ENCODE data around the gene HTRA3.

The HTRA3 gene

DNA sequence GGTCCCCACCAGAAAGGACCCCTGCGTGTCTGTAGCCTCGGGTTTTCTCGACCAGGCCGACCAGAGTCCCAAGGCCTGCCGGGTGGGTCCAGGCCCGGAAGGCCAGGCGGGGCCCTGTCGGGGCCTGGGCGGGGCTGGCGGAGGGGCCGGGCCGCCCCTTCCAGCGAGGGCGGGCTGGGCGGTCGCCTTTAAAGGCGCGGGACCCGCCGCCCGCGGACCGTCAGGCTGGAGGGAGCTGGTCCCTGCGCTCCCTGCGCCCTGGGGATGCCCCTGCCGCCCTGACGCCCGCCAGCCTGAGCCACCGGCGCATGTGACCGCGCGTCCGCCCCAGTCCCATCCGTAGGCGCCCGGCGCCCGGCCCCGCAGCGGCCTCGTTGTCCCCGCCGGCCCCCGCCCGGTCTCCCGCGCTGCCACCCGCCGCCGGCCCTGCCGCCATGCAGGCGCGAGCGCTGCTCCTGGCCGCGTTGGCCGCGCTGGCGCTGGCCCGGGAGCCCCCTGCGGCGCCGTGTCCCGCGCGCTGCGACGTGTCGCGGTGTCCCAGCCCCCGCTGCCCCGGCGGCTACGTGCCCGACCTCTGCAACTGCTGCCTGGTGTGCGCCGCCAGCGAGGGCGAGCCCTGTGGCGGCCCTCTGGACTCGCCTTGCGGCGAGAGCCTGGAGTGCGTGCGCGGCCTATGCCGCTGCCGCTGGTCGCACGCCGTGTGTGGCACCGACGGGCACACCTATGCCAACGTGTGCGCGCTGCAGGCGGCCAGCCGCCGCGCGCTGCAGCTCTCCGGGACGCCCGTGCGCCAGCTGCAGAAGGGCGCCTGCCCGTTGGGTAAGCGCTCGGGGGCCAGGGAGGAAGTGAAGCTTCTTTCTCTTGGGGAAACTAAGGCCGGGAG lies at the start of gene HTRA3:
HTRA3 (plus strand) TSS at position 220 of the 883 bp plus-strand sequence; CDS start at position 435, 215 bp downstream.
- no peak for DNase-seq

DNA sequence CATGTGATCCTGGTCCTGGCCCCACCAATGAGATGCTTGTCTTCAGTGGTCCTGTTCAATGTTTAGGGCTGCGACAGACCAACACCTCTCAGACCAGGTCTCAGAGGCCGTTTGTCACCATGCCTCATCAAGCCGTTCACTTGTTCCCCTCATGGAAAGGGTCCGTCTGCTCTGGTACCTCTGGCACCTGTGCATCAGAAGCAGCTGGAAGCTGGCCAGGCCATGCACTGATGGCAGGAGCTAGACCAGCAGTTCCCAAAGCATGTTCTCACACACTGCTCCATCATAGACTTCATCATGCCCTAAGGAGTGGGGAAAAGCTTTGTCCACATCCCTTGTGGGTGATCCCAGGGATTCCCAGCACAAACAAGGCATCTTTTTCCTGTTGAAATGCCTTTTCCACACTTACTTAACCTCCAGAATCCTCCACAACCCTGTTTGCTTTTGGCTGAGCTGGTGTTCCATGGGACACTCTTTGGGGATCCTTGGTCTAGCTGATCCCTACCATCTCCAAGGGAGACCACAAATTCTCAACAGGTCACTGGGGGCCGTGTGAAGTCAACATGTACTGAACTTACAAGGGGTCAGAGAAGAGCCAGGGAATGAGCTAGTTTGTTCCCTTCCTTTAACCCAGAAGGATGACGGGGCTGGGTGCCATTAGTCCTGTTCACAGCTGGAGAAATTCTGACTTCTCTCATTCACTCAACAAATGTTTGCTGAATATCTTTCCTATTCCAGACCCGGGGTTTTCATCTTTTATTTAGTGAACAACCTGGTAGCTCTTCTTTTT lies 48.7 kb upstream of the HTRA3 start:
- DNase-seq, result no peak

DNA sequence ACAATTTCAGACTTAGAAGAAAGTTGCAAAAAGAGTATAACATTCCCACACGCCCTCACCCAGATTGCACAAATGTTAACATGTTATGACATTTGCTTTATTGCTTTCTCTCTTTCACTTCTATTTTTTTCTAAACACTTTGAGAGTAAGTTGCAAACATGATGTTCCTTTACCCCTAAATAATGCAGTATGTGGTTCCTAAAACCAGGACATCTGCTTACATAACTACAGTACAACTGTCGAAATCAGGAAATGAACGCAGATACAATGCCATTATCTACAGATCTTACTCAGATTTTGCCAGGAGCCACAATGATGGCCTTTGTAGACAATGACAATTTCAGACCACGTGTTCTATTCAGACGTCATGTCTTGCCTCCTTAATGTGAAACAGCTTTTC lies 48.1 kb upstream of the HTRA3 start:
- no peak for DNase-seq

DNA sequence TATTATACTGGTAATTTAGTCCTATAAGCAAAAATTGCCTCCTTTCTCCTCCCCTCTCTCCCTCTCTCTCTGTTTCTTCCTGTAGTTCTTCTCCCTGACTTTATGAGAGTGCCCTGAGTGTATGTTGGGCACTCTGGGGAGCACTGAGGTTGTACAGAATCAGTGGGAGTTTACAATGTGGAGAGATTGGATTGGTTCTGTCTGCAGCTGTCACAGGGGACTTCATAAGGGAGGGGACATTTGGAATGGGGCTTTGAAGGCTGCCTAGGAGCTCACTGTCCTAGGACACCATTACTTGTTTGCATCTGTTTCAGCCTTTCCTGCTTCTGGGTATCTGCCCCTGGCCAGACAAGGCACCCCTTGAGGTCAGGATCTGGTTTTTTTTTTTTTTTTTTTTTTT lies 47.6 kb upstream of the HTRA3 start:
- DNase-seq, result no peak

DNA sequence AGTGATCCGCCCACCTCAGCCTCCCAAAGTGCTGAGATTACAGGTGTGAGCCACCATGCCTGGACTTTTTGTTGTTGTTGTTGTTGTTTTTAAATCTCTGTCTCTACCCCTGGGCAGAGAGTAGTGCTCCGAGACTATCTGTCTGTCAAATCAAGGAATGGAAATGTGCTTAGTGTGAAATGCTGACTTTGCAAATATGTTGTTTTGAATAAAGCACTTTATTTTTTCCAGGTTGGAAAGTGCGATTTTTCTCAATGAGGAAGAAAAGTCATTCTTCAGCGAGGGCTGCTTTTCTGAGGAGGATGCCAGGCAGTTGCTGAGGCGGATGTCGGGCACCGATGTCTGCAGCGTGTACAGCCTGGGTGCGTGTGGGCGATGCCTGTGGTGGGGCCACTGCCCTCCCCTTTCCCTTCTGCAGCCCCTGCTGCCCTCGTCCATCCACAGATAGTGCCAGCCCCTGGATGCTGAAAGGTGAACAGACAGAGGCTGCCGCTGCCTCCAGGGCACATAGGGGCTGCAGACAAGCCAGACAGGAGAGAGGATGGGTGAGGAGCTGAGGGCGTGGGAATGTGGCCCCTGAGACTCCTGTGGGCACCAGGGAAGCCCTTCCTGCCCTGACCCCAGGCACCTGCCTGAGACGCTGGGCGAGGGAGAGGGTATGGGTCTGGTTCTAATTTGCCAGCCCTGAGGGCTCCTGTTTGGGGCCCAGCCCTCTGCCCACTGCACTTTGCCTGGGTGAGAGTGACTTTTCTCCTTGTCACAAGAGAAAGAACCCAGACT lies 46.8 kb upstream of the HTRA3 start:
- no peak for DNase-seq

DNA sequence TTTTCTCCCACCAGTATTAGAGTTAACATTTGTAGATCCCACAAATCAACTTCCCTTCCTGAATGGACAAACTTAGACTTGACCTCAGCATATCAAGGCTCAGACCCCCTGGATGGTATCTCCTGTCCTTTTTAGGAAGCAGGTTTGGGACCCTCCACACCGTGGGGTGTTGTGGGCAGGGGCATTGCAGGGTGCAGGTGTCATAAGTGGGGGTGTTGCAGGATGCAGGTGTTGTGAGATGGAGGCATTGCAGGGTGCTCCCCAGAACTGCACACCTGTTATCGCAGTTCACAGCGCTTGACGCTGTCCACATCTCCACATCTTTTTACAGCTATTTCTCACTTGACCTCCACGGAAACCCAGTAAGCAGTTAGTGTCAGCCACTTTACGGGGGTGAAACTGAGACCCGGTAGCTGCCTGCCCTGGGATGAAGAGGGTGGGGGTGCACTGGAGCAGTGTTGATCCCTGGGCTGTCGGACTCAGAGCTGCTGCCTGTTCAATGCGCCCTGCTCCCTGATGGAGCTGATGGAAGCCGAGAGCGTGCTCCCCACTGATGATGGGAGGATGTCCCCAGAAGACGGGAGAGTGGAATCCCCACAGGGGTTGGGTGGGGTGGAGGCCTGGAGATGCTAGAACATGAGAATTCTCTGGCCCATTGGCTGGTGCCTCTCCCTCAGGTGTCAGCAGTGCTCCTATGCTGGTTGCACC lies 45.1 kb upstream of the HTRA3 start:
- no peak for DNase-seq

DNA sequence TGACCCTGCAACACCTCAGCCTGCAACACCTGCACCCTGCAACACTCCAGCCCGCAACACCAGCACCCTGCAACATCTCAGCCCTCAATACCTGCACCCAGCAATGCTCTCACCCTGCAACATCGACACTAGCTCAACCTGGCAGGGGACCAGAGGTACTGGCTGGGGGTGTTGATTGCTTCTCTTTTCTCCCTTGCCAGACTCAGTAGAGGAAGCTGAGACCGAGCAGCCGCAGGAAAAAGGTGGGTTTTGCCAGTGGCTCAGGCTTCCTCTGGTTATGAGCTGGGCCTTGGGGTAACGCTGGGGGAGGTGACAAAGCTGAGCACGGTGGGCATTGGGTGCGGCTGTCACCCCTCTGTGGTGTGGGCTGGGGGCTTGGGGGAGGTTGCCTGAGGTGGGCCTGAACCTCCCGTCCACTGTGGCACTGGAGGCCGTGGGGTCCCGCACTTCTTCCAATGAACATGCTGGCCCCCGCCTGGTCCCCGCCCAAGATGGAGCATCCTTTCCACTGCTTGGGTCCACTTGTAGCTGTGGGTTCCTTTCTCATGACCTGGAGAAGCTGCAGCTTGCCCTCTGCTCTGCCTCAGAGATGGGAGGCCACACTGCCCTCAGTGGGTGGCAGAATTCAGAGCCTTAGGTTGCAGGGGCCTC lies 44.5 kb upstream of the HTRA3 start:
- no peak for DNase-seq

DNA sequence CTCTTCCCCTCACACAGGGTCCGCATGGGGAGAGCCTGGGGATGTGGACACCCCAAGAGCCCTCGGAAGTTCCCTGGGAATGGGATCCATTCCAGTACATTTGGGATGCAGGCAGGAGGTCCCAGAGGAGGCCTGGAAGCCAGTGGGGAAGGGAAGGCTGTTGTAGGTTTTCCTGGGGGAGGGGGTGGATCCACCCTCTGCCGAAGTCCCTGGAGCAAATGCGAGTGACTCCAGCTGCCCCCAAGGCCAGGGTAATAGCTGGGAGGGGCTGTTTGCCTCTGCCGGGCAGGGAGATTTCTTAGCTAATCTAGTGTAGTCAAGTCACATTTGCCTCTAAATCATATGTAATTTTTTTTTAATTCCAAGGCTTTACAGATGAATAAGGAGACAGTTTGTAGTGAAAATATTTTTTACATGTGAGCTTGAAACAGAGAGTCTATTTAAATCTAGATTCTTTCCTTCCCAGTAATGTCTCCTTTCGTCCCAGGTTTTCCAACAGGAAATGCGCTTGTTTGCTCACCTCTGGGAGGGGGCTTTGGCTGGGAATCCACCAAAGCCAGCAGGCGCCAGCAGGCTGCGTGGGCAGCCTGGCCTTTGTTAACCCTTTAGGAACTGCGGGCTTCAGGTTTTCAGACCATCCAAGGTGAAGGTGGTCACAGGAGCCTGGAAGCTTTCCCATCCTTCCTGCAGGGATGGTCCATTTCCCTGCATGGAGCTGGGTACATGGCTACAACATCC lies 43.7 kb upstream of the HTRA3 start:
- no peak for DNase-seq

DNA sequence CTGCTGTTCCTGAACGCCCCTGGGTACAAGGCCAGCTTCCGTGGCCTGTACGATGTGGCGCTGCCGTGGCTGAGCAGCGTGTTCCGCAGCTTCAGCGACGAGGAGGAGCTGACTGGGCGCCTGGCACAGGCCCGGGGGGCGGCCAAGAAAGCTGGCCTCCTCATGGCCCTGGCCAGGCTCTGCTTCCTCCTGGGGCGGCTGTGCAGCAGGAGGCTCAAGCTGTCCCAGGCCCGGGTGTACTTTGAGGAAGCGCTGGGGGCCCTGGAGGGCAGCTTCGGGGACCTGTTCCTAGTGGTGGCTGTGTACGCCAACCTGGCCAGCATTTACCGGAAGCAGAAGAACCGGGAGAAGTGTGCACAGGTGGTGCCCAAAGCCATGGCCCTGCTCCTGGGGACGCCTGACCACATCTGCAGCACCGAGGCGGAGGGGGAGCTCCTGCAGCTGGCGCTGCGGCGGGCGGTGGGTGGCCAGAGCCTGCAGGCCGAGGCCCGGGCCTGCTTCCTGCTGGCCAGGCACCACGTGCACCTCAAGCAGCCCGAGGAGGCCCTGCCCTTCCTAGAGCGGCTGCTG lies 42.3 kb upstream of the HTRA3 start:
- peak; percentile 62 for DNase-seq

DNA sequence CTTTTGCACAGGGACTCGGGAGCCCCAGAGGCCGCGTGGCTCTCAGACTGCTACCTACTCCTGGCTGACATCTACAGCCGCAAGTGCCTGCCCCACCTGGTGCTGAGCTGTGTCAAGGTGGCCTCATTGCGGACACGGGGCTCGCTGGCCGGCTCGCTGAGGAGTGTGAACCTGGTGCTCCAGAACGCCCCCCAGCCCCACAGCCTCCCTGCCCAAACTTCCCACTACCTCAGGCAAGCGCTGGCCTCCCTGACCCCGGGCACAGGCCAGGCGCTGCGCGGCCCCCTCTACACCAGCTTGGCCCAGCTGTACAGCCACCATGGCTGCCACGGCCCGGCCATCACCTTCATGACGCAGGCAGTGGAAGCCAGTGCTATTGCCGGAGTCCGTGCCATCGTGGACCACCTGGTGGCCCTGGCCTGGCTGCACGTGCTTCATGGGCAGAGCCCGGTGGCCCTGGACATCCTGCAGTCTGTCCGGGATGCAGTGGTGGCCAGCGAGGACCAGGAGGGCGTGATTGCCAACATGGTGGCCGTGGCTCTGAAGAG lies 41.7 kb upstream of the HTRA3 start:
- DNase-seq, result no peak

DNA sequence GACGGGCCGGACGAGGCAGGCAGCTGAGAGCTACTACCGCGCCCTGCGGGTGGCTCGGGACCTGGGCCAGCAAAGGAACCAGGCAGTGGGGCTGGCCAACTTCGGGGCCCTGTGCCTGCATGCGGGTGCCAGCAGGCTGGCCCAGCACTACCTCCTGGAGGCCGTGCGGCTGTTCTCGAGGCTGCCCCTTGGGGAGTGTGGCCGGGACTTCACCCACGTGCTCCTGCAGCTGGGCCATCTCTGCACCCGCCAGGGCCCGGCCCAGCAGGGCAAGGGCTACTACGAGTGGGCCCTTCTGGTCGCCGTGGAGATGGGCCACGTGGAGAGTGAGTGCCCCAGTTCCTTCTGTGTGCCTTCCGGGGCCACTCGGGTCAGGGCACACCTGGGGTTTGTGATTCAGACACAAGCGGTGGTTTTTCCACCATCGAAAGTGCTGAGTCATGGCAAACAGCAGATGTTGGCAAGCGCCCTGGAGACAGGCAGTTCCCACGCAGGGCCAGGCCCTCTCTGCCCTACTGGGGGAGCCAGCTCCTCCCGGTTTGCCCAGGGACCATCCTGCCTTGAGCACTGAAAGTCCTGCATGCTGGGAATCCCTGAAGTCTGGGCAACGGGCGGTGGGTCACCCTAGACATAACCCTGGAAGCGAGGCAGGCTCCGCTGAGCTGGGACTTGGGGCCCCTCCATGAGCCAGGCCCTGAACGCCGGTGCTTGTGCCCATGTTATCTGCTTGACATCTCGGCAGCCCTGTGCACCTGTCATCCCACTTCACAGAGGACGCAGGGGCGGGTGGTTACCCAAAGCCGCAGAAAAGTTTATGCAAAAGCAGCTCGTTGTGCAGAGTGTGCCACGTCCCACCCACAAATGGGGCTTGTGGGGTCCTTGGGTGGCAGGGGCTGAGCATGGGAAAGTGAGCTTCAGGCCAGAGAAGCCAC lies 41.0 kb upstream of the HTRA3 start:
- DNase-seq, result peak; percentile 87

DNA sequence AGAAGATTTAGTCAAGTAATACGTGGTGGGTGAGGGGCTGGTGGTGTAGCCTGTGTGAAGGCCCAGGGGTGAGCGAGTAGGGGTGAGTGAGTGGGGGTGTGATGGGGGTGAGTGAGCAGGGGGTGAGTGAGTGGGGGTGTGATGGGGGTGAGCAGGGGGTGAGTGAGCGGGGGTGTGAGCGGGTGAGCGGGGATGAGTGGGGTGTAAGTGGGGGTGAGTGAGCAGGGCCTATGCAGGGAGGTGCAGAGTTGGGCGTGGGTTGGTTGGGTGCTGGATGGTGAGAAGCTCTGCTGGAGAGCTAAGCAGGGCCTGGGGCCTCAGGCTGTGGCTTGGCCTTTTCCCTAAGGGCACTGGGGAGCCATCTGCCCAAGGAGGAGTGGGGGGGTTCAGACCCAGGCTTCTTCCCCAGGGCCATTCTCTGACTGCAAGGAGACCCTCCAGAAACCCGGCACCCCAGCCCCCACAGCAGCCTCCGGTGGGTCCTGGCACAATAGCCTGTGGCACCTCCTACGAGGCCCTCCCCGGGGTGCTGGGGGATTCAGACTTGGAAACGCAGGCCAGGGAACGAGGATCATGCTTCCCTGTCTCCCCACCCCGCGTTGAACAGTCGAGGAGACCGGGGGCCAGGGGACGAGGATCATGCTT lies 40.1 kb upstream of the HTRA3 start:
- DNase-seq, result peak; percentile 60

DNA sequence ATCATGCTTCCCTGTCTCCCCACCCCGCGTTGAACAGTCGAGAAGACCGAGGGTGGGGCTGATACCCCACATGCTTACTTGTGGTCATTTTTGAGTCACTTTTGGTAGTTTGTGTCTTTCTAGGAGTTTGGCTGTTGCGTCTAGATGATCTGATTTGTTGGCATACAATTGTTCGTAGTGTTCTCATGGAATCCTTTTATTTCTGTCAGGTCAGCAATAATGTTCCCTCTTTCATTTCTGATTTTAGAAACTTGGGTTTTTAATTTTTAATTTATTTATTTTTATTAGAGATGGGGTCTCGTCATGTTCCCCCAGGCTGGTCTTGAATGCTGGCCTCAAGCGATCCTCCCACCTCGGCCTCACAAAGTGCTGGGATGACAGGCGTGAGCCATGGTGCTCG lies 39.5 kb upstream of the HTRA3 start:
- no peak for DNase-seq

DNA sequence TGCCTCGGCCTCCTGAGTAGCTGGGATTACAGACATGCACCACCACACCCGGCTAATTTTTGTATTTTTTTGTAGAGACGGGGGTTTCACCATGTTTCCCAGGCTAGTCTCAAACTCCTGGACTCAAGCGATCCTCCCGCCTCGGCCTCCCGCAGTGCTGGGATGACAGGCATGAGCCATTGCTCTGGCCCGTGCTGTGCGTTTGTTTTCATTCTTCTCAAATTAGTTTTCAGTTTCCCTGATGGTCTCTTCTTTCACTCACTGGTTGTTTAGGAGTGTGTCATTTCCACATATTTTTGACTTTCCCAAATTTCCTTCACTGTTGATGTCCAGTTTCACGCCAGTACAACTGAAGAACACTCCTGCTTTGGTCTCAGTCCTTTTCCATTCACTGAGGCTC lies 38.7 kb upstream of the HTRA3 start:
- DNase-seq, result no peak

DNA sequence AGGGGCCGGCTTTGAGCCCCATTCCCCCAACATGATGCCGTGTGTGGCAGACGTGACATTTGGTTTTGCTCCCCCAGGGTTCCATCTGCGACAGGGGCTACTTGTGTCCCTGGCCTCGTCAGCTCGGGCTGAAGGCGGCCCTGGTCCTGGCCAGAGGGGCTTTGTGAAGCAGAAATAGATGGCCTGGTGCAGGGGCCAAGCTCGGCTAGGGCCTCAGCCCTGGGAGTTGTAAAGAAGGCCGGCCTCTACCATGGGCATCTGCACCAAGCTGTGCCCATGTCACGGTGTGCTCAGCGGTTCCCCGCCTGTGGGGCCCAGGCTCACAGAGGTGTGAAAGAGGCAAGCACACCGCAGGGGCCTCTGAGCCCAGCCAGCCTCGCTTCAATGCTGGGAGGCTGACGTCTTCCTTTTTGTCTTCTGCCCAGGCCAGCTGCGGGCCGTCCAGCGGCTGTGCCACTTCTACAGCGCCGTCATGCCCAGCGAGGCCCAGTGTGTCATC lies 38.0 kb upstream of the HTRA3 start:
- DNase-seq, result no peak

DNA sequence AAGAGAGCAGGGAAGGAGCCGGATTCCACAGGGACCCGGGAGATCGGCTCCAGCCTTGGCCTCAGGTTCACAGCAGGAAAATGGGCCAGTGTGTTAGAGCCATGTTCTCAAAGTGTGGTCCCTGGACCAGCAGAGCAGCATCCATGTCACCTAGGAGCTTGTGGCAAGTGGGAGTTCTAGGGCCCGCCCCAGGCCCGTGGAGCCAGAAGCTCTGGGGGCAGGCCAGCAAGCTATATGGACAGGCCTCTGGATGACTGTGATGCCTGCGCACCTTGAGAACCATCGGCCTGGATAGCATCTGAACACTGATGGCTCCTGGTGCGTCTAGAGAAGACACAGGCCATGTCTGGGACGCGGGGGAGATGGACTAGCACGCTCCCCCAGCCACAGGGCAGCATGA lies 36.8 kb upstream of the HTRA3 start:
- no peak for DNase-seq

DNA sequence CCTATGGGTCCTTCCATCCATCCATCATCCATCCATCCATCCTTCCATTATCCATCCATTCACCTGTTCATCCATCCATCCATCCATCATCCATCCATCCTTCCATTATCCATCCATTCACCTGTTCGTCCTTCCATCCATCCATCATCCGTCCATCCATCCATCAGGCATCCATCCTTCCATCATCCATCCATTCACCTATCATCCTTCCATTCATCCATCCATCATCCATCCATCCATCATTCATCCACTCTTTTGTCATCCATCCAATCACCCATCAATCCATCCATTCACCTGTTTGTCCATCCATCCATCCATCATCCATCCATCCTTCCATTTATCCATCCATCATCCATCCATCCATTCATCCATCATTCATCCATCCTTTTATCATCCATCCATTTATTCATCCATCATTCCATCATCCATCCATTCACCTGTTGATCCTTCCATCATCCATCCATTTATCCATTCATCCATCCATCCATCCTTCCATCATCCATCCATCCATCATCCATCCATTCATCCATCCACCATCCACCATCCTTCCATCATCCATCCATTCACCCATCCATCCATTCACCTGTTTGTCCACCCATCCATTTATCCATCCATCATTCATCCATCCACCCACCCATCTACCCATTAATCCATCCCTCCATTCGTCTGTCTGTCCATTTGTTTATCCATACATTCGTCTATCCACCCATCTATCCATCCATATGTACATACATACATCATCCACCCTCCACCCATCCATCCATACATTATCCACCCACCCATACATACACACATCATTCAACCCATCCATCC lies 35.7 kb upstream of the HTRA3 start:
- no peak for DNase-seq

DNA sequence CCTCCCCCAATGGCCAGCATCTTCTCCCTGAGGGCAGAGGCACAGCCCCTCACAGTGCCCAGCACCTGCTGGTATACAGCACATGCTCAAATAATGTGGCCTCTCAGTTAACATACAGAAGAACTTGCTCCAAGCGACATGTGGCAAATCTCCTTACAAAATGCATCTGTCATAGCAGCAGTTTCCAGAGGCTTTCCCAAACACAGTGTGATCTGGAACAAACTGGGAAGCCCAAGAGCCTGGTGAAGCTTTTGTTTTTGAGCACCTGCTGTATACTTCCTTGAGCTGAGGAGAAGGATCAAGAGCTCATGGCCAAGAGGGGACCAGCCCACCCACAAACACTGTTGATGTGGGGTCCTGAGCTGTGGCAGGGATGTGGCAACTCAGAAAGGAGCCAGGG lies 34.8 kb upstream of the HTRA3 start:
- DNase-seq, result no peak

Data from activated CD8-positive, alpha-beta memory T cell treated with anti-CD3 and anti-CD28 coated beads for 24 hours (primary cell).